ENCODE results near the gene CEP120.

- no peak for TF ChIP-seq CTCF (IDR thresholded peaks at IDR 0.05; ENCODE audit: low read length)
- no peak for TF ChIP-seq EZH2 (optimal IDR thresholded peaks at IDR 0.05; ENCODE audit: low read depth, low read length)
These were observed 119.4 kb downstream of the CEP120 start for GRCh38 chr5:123303802-123304201.

Data from MM.1S (cell line).